ENCODE results near the gene SERPINA1.

SERPINA1 gene

GRCh38 chr14:94382099-94382715, 6.2 kb downstream of the SERPINA1 start:
- H2BK12ac ChIP-seq (ENCODE audit: low read length in 2 of 2) = no peak overlapping the region
- no peak overlapping the region for H2BK15ac ChIP-seq (ENCODE audit: low read depth, poor library complexity, severe bottlenecking)
- no peak overlapping the region for H2BK5ac ChIP-seq (ENCODE audit: low read depth, low read length, poor library complexity, severe bottlenecking)
- no peak overlapping the region for H4K8ac ChIP-seq (ENCODE audit: low read length)
- no peak overlapping the region for H3K4ac ChIP-seq (ENCODE audit: low read depth in 1 of 2, low read length in 2 of 2)
- H2AK5ac ChIP-seq (ENCODE audit: low read length, severe bottlenecking) = no peak overlapping the region
- no peak overlapping the region for H2AFZ ChIP-seq (ENCODE audit: low read depth, low read length)
- no peak overlapping the region for H3K14ac ChIP-seq (ENCODE audit: low read length in 2 of 2)
- no peaks in the 10 kb centered on the region for H3K9me3 ChIP-seq (ENCODE audit: control insufficient read depth, low read length)
- peaks cover 4% of the 10 kb centered on the region in 2 experiments for H3K27me3 ChIP-seq (ENCODE audit: control insufficient read depth in 1 of 2, insufficient read depth in 1 of 2, low read length in 2 of 2)
- no peak overlapping the region for H3K4me3 ChIP-seq (ENCODE audit: insufficient read depth in 1 of 2, low read depth in 1 of 2, low read length in 2 of 2)
- no peak overlapping the region for H3K9ac ChIP-seq (ENCODE audit: low read length)
- no peak overlapping the region for H4K91ac ChIP-seq (ENCODE audit: low read length)
- no peak overlapping the region for H3K4me2 ChIP-seq (ENCODE audit: low read length, poor library complexity, severe bottlenecking)
- H2BK120ac ChIP-seq (ENCODE audit: low read depth, low read length) = no peak overlapping the region
- no peaks in the 10 kb centered on the region for H3K79me1 ChIP-seq (replicated peaks; ENCODE audit: low read length, poor library complexity, severe bottlenecking)
- no peak overlapping the region for H3K18ac ChIP-seq (ENCODE audit: low read depth in 1 of 2, low read length in 2 of 2)
- H3K4me1 ChIP-seq (ENCODE audit: control insufficient read depth, insufficient read depth, low read depth, low read length) = no peaks in the 10 kb centered on the region
- H3K23ac ChIP-seq (ENCODE audit: low read length in 2 of 2) = no peak overlapping the region
- H3K36me3 ChIP-seq (ENCODE audit: control insufficient read depth in 1 of 2, insufficient read depth in 2 of 2, low read depth in 1 of 2, low read length in 2 of 2) = no peaks in the 10 kb centered on the region
- H3K27ac ChIP-seq (ENCODE audit: low read length, poor library complexity, severe bottlenecking) = no peak overlapping the region
- DNase-seq = no peak
- 74% methylated on average over 3 of the region's 4 CpGs for WGBS

- Histone ChIP-seq H3K9me3 (ENCODE audit: control insufficient read depth, low read length) (no peaks in the 10 kb centered on the region), H2AFZ (ENCODE audit: low read depth, low read length) (no peak overlapping the region), H2BK12ac (ENCODE audit: low read length in 2 of 2) (no peak overlapping the region), H4K8ac (ENCODE audit: low read length) (no peak overlapping the region), H3K27ac (ENCODE audit: low read length, poor library complexity, severe bottlenecking) (no peak overlapping the region), H2BK15ac (ENCODE audit: low read depth, poor library complexity, severe bottlenecking) (no peak overlapping the region), H3K36me3 (ENCODE audit: control insufficient read depth in 1 of 2, insufficient read depth in 2 of 2, low read depth in 1 of 2, low read length in 2 of 2) (no peaks in the 10 kb centered on the region), H2BK120ac (ENCODE audit: low read depth, low read length) (no peak overlapping the region), H3K79me1 (replicated peaks; ENCODE audit: low read length, poor library complexity, severe bottlenecking) (no peaks in the 10 kb centered on the region), H3K23ac (ENCODE audit: low read length in 2 of 2) (no peak overlapping the region), H4K91ac (ENCODE audit: low read length) (no peak overlapping the region), H3K4me2 (ENCODE audit: low read length, poor library complexity, severe bottlenecking) (no peak overlapping the region), H3K4me1 (ENCODE audit: control insufficient read depth, insufficient read depth, low read depth, low read length) (no peaks in the 10 kb centered on the region), H3K18ac (ENCODE audit: low read depth in 1 of 2, low read length in 2 of 2) (no peak overlapping the region), H3K4ac (ENCODE audit: low read depth in 1 of 2, low read length in 2 of 2) (no peak overlapping the region), H3K14ac (ENCODE audit: low read length in 2 of 2) (no peak overlapping the region), H3K4me3 (ENCODE audit: insufficient read depth in 1 of 2, low read depth in 1 of 2, low read length in 2 of 2) (no peak overlapping the region), H2AK5ac (ENCODE audit: low read length, severe bottlenecking) (no peak overlapping the region), H3K27me3 (ENCODE audit: control insufficient read depth in 1 of 2, insufficient read depth in 1 of 2, low read length in 2 of 2) (peaks cover 4% of the 10 kb centered on the region in 2 experiments), H3K9ac (ENCODE audit: low read length) (no peak overlapping the region), H2BK5ac (ENCODE audit: low read depth, low read length, poor library complexity, severe bottlenecking) (no peak overlapping the region)
- 69% methylated on average over 7 of the region's 7 CpGs for WGBS
- no peak for DNase-seq
These were observed 7.0 kb downstream of the SERPINA1 start for GRCh38 chr14:94381149-94382030.

- Histone ChIP-seq H2BK5ac (ENCODE audit: low read depth, low read length, poor library complexity, severe bottlenecking) (no peak overlapping the region), H2BK15ac (ENCODE audit: low read depth, poor library complexity, severe bottlenecking) (no peak overlapping the region), H3K4me2 (ENCODE audit: low read length, poor library complexity, severe bottlenecking) (no peak overlapping the region), H2BK120ac (ENCODE audit: low read depth, low read length) (no peak overlapping the region), H3K79me1 (replicated peaks; ENCODE audit: low read length, poor library complexity, severe bottlenecking) (no peaks in the 10 kb centered on the region), H3K36me3 (ENCODE audit: control insufficient read depth in 1 of 2, insufficient read depth in 2 of 2, low read depth in 1 of 2, low read length in 2 of 2) (no peaks in the 10 kb centered on the region), H3K27me3 (ENCODE audit: control insufficient read depth in 1 of 2, insufficient read depth in 1 of 2, low read length in 2 of 2) (peaks cover 0 to 4% of the 10 kb centered on the region in 2 experiments), H3K4ac (ENCODE audit: low read depth in 1 of 2, low read length in 2 of 2) (no peak overlapping the region), H2AK5ac (ENCODE audit: low read length, severe bottlenecking) (no peak overlapping the region), H3K27ac (ENCODE audit: low read length, poor library complexity, severe bottlenecking) (no peak overlapping the region), H4K8ac (ENCODE audit: low read length) (no peak overlapping the region), H4K91ac (ENCODE audit: low read length) (no peak overlapping the region), H3K18ac (ENCODE audit: low read depth in 1 of 2, low read length in 2 of 2) (no peak overlapping the region), H3K9me3 (ENCODE audit: control insufficient read depth, low read length) (no peaks in the 10 kb centered on the region), H2AFZ (ENCODE audit: low read depth, low read length) (no peak overlapping the region), H3K9ac (ENCODE audit: low read length) (no peak overlapping the region), H3K14ac (ENCODE audit: low read length in 2 of 2) (no peak overlapping the region), H2BK12ac (ENCODE audit: low read length in 2 of 2) (no peak overlapping the region), H3K4me1 (ENCODE audit: control insufficient read depth, insufficient read depth, low read depth, low read length) (no peaks in the 10 kb centered on the region), H3K4me3 (ENCODE audit: insufficient read depth in 1 of 2, low read depth in 1 of 2, low read length in 2 of 2) (no peak overlapping the region), H3K23ac (ENCODE audit: low read length in 2 of 2) (no peak overlapping the region)
- 75% methylated on average over 16 of the region's 16 CpGs for WGBS
- no peak for DNase-seq
These were observed 7.9 kb downstream of the SERPINA1 start for GRCh38 chr14:94380225-94381148.

Data from mesenchymal stem cell (in vitro differentiated cells and primary cell).